GM12873 (cell line): ENCODE results near the gene SEMA3E.

Experiments
- TF ChIP-seq, protein P1 (sequence below): IDR thresholded peaks from 2 replicates; pipeline ENCODE4 v1.5.1; 2012; ENCODE audit warnings: low read depth, mild to moderate bottlenecking, moderate library complexity, low read length, control low read depth; ENCODE audit not compliant: insufficient read depth; ENCODE audit errors: missing control alignments

Gene SEMA3E

DNA sequence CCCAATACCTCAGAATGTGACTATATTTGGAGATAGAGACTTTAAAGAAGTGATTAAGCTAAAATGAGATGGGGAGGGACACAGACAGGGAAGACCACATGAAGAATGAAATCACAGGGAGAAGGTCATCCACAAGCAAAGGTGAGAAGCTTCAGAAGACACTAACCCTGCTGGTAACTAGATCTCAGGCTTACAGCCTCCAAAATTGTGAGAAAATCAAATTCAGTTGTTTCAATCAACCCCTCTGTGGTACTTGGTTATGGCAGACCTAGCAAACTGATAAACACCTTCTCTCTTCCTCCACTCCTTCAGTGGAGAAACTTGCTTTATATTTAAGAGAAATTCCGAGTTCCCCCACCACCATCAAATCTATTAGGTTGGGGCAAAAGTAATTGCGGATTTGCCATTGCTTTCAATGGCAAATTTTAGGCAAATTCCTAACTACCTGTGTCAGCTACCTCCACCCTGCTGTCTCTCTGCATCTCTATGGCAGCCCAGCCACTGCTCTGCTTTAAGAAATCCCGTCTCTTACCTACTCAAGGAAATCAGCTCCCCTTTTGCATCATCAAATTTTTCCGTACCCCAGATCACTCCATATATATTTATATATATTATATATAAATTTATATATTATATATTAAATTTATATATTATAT lies 38.2 kb downstream of the SEMA3E start:
- TF ChIP-seq, protein P1, sequence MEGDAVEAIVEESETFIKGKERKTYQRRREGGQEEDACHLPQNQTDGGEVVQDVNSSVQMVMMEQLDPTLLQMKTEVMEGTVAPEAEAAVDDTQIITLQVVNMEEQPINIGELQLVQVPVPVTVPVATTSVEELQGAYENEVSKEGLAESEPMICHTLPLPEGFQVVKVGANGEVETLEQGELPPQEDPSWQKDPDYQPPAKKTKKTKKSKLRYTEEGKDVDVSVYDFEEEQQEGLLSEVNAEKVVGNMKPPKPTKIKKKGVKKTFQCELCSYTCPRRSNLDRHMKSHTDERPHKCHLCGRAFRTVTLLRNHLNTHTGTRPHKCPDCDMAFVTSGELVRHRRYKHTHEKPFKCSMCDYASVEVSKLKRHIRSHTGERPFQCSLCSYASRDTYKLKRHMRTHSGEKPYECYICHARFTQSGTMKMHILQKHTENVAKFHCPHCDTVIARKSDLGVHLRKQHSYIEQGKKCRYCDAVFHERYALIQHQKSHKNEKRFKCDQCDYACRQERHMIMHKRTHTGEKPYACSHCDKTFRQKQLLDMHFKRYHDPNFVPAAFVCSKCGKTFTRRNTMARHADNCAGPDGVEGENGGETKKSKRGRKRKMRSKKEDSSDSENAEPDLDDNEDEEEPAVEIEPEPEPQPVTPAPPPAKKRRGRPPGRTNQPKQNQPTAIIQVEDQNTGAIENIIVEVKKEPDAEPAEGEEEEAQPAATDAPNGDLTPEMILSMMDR, result no peak

DNA sequence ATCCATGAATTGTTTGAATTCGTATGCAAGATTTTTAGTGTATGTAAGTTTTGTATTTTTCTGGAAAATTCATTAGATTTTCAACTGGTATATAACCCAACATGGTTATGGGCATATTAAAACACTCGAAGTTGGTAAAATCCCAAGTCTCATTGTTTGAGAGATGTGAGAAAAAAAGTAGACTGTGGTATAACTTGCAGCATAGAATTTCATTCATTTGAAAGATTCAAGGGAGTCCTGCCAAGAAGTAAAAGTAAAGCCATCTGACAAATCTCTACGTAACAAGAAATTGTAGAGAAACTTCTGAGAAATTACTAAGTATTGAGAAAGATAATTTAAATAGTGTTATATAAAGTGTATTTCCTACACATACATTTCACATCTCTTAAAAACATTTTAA lies 40.2 kb downstream of the SEMA3E start:
- TF ChIP-seq, protein P1, result no peak

DNA sequence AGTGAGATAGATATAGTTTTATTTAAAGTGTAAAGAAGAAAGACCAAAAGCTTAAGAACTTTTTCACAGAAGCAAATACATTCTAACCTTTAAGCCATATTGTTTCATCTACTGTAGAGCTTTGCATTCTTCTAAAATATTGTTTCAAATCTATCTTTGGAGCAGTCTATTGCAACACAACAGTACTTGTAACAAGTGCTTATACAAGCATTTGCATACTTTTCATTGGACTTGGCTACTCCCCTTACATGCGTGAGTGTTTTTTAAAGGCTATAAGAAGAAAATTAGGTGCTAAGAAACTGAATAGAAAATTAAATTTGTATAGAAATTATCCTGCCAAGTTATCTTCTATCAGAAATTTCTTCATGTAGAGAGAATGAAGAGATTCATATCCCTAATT lies 45.3 kb downstream of the SEMA3E start:
- TF ChIP-seq, protein P1, result no peak

DNA sequence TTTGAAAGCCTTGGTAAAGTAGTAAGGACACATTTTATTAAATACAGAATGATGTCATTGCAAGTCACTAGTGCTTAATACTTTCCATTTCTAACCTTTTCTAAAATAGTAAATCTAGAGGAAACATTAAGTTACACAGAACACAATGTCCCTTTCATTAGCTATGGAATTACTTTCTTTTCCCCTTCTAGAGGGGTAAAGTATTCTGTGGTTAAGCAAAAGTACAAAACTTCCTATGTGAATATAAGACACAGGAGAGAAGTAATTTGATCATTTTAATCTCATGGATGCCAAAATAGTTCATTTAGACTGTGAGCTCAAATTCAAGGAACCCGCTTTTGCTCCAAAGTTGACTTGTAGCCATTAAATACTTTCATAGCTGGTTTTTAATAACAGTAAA lies 49.8 kb downstream of the SEMA3E start:
- TF ChIP-seq, protein P1, result no peak

DNA sequence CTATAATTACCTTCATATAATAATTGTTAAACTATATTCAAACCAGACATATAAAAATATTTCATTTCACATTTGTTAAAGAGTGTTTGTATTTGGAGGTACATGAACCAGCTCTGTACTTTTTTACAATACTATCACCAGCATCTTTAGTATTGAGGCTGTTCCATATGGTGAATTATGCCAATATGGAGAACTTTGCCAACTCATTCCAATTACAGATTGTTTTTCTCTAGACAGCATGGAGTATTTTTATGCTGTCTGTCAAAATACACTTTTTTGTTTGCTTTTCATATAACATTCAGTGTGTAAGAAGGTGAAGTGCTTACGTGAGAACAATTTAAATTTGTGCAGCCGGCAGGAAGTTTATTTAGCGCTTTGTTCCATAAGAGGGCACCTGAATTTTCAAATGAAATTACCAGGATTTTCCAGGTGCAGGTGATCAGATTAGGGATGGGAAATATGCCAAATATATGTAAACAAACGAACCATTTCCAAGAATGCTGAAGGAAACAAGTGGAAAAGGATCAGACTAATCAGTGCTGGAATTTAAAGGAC lies 54.9 kb downstream of the SEMA3E start:
- TF ChIP-seq, protein P1, result no peak

DNA sequence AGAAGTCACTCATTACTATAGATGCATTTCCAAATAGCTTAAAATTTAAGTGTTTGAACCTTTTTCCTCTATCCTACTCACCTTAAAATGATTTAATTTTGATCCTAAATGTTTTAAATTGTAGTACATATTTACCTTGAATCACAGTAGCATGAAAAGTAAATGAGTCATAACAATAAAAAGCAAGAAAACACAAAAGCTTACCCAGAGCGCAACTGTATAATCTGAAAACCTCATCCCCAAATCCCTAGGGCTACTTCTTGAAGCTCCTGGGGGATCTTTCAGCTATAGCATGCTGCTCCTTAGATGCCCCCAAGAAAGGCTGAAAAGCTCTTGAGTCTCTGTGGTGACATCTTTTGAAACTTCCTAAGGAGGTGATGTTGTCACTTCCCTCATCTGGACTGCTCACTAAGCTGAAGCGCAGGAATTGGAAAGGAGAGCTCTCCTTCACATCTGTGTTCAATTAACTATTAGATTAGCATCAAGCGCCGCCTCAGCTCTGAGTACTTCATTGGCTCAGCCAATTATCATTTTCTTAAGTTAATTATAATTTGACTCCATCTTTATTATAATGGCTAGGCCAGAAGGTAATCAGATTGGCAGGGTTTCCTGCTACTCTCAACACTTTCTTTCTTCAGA lies 60.2 kb downstream of the SEMA3E start:
- TF ChIP-seq, protein P1, result no peak

DNA sequence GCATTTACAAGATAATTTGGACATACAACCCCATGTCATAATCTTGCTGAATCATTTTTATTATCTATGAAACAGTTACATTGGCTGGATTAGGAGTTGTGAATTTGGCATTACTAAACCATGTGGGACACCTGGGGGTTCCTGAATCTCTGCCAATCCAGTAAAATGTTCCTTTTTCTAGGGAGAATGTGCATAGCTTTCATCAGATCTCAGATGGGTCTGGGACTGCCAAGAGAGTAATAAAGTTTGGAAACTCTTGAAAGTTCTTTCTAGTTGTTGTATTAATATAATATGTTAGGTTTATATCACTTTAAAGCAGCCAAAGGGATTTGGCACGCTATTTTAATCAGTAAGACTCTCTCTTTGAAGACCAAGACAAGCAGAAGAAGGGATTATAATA lies 62.7 kb downstream of the SEMA3E start:
- TF ChIP-seq, protein P1, result no peak
